ENCODE results near the gene HIPK1.

Gene HIPK1

GRCh38 chr1:114021665-114022099 is 92.6 kb downstream of the HIPK1 start:
- no peak for DNase-seq

GRCh38 chr1:114022877-114023276 is 93.8 kb downstream of the HIPK1 start:
- no peak for DNase-seq

GRCh38 chr1:114023377-114023776 is 94.3 kb downstream of the HIPK1 start:
- no peak for DNase-seq

GRCh38 chr1:114024049-114024448 is 94.9 kb downstream of the HIPK1 start:
- no peak for DNase-seq

GRCh38 chr1:114025609-114026401 is 96.7 kb downstream of the HIPK1 start:
- no peak for DNase-seq

- no peak for DNase-seq
Observed at GRCh38 chr1:114026797-114027196, 97.7 kb downstream of the HIPK1 start.
